T-cell (primary cell): ENCODE results near the gene FHL1. TPM values are rescaled to one million over a fixed set of nuclear protein-coding genes. Genes with fewer than 3 reads are reported as not detected.

Experiments
- ATAC-seq, 4 experiments: fragments of 200-7000 bp in 3 of 4; fragments of 150-1000 bp in 1 of 4; cut with Tn5 transposase; replicated peaks in 1 of 4; 1 replicate in 3 of 4; 2 replicates in 1 of 4; pipeline ENCODE4 v1.10.0; 2021; ENCODE audit warnings: moderate library complexity in 3 of 4, mild to moderate bottlenecking in 2 of 4, moderate number of reproducible peaks in 1 of 4
- CTCF ChIA-PET, 2 donors: fragments of 300-600 bp; sonication (Branson Sonifier 250); formaldehyde crosslinking; loops; one replicate each; lab custom pipeline; 2022; ENCODE audit warnings: antibody characterized with exemption in 2 of 2; lab: Charles Lee
- POLR2A ChIA-PET, 2 donors: fragments of 300-600 bp; sonication (Branson Sonifier 250); formaldehyde crosslinking; loops; one replicate each; lab custom pipeline; 2022; ENCODE audit warnings: antibody characterized with exemption in 2 of 2; lab: Charles Lee
- DNase-seq, 35 experiments: peaks; one replicate each; pipeline versions ENCODE4 v3.0.0 to v3.0.0-alpha.2; 2013 to 2023
- H3K27ac ChIP-seq: one replicate; pipeline ENCODE4 v1.5.1; 2013; ENCODE audit warnings: low read length
- H3K27me3 ChIP-seq, 2 experiments: replicated peaks in 1 of 2; 1 replicate in 1 of 2; 2 replicates in 1 of 2; pipeline versions ENCODE4 v1.6.1 to v1.7.0; 2013; ENCODE audit warnings: low read length in 1 of 2, mixed read lengths in 1 of 2; ENCODE audit not compliant: control insufficient read depth in 2 of 2, insufficient read depth in 2 of 2; ENCODE audit errors: extremely low read depth in 1 of 2
- H3K36me3 ChIP-seq, 2 donors: 1 replicate in 1 of 2; 2 replicates in 1 of 2; pipeline versions ENCODE4 v1.6.1 to v1.7.0; 2013; ENCODE audit warnings: low read length in 1 of 2; ENCODE audit not compliant: control insufficient read depth in 2 of 2, insufficient read depth in 1 of 2; ENCODE audit errors: extremely low read depth in 1 of 2
- H3K4me1 ChIP-seq, 2 experiments: 1 replicate in 1 of 2; 2 replicates in 1 of 2; pipeline versions ENCODE4 v1.6.1 to v1.7.0; 2013; ENCODE audit warnings: low read length in 2 of 2, mixed read lengths in 1 of 2; ENCODE audit not compliant: insufficient read depth in 2 of 2, control insufficient read depth in 1 of 2; ENCODE audit errors: extremely low read depth in 1 of 2
- H3K4me3 ChIP-seq, 2 donors: 1 replicate in 1 of 2; 2 replicates in 1 of 2; pipeline versions ENCODE4 v1.5.1 to v1.7.0; 2013; ENCODE audit warnings: mild to moderate bottlenecking in 2 of 2, low read length in 1 of 2, moderate library complexity in 1 of 2; ENCODE audit not compliant: control insufficient read depth in 1 of 2; ENCODE audit errors: extremely low read depth in 1 of 2
- H3K9me3 ChIP-seq: 2 replicates; pipeline ENCODE4 v1.7.0; 2013
- H3K27ac Mint-ChIP-seq, 2 donors: one replicate each; pipeline ENCODE4 v1.8.0; 2020 to 2021; ENCODE audit warnings: mild to moderate bottlenecking in 2 of 2, mixed read lengths in 2 of 2
- H3K27me3 Mint-ChIP-seq, 2 donors: one replicate each; pipeline ENCODE4 v1.8.0; 2021 to 2022; ENCODE audit warnings: mixed read lengths in 2 of 2
- H3K36me3 Mint-ChIP-seq: one replicate; pipeline ENCODE4 v1.8.0; 2021; ENCODE audit warnings: mixed read lengths
- H3K4me1 Mint-ChIP-seq, 3 donors: one replicate each; pipeline ENCODE4 v1.8.0; 2020 to 2022; ENCODE audit warnings: mixed read lengths in 3 of 3, mild to moderate bottlenecking in 1 of 3
- H3K4me3 Mint-ChIP-seq, 3 donors: one replicate each; pipeline ENCODE4 v1.8.0; 2020 to 2022; ENCODE audit warnings: mild to moderate bottlenecking in 3 of 3, mixed read lengths in 3 of 3, moderate library complexity in 3 of 3
- H3K9me3 Mint-ChIP-seq, 3 donors: one replicate each; pipeline ENCODE4 v1.8.0; 2020 to 2022; ENCODE audit warnings: mixed read lengths in 3 of 3
- WGBS: methylation state at CpG from one replicate; pipeline ENCODE4 v1.1.5; 2013; ENCODE audit warnings: missing lambda C conversion rate; ENCODE audit not compliant: insufficient coverage; 5-methylcytosine and 5-hydroxymethylcytosine counted together
- total RNA-seq, 35 experiments: library from RNA in 6 of 35; stranded (reverse) in 6 of 35; fragments of 120-200 nt in 1 of 35; gene quantifications; one replicate each; pipeline versions ENCODE4 v1.2.1 to v1.2.4 and lab custom pipeline; 2013 to 2026

Gene FHL1
- total RNA-seq, 5 donors from 2014 or later (not counting 1 experiment from before 2014, with no cell fraction given), result 14.1 to 32.8 (median 26.0) TPM

DNA sequence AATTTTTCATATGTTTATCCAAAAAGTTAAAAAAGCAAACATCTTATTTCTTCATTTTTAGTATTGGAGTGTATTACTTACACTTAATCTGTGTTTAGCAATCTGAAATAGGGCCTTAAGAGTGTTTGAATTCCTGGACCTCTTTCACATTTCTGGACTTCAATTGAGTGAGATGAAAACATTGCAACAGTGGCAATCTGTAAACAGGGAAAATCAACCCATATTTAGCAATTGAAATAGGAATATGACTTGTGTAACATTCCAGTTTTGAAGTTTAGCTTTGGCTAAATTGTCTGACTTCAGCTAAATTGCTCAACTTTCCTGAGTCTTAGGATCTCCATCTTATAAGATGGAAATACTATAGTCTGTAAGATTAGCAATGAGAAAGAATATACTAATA is 34.6 kb upstream of the FHL1 start:
- H3K4me3 Mint-ChIP-seq, result no peak overlapping the region
- no peak overlapping the region for H3K27ac ChIP-seq
- DNase-seq (no peak), ATAC-seq (no peak)
- H3K36me3 Mint-ChIP-seq, result no peaks in the 10 kb centered on the region
- no peak overlapping the region for H3K4me3 ChIP-seq
- H3K36me3 ChIP-seq, result no peaks in the 10 kb centered on the region
- H3K27ac Mint-ChIP-seq, result no peak overlapping the region
- no peaks in the 10 kb centered on the region for H3K27me3 ChIP-seq
- peaks cover 0 to 3% of the 10 kb centered on the region in 2 donors for H3K27me3 Mint-ChIP-seq
- H3K4me1 Mint-ChIP-seq, result peaks cover 0 to 1% (median 0%) of the 10 kb centered on the region in 3 donors
- peaks cover 3% of the 10 kb centered on the region for H3K9me3 ChIP-seq
- no peaks in the 10 kb centered on the region for H3K9me3 Mint-ChIP-seq
- ChIA-PET POLR2A (no interaction called here), CTCF (interaction anchor here (0.5 to 1.0 kb wide), 2 partner anchors 16 to 111 kb away, joined by 3 to 5 read pairs; no protein-coding TSS in a partner anchor)
- H3K4me1 ChIP-seq, result no peaks in the 10 kb centered on the region

DNA sequence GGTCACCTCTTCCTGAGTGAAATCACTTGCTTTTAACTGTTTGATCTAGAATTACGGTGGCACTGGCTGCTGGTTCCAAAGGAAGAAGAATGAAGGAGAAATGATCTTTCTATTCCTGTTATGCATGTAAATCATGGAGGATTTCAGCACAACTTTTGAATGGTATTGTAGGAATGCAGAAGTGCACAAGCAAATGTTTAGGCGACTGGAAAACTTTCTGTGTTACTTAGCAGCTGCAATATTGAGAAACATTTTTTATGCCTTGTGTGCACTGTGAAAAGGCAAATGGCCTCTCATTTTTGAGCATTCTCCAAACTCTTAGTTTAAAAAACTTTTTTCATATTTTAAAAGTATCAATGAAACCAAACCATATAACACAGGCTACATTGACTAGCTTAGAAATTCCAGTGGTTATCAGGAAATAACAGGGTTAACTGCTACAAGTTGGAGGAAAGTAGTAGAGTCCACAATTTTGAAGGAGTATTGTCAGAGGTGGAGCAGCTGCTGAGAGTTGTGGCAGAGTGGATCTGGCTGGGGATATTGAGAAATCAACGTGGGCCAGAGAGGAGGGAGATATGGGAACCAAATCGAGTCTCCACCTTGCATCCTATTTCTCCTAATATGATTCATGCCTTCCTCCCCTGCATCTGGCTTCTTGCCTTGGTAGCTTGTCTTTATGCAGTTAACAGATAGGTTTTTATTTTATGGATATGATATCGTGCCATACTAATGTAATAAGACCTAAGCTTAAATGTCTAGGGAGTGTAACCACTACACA is 32.0 kb upstream of the FHL1 start:
- ChIA-PET POLR2A (interaction anchor here in 1 of 2 donors (0.5 kb wide), 1 partner anchor 166 kb away, joined by 3 read pairs; no protein-coding TSS in a partner anchor), CTCF (no interaction called here)
- H3K9me3 Mint-ChIP-seq, result no peaks in the 10 kb centered on the region
- Histone ChIP-seq H3K9me3 (peaks cover 3% of the 10 kb centered on the region), H3K36me3 (no peaks in the 10 kb centered on the region), H3K27ac (no peak overlapping the region), H3K27me3 (no peaks in the 10 kb centered on the region), H3K4me1 (no peaks in the 10 kb centered on the region), H3K4me3 (no peak overlapping the region)
- peaks cover 0 to 7% of the 10 kb centered on the region in 2 donors for H3K27me3 Mint-ChIP-seq
- no peak overlapping the region for H3K4me3 Mint-ChIP-seq
- H3K36me3 Mint-ChIP-seq, result no peaks in the 10 kb centered on the region
- no peak overlapping the region for H3K27ac Mint-ChIP-seq
- WGBS, result no CpG with 5 or more reads among the region's 5 CpGs
- H3K4me1 Mint-ChIP-seq, result peaks cover 0 to 1% (median 0%) of the 10 kb centered on the region in 3 donors
- ATAC-seq, result no peak
- DNase-seq, result no peak

- Histone ChIP-seq H3K27ac (no peak overlapping the region), H3K9me3 (peaks cover 3% of the 10 kb centered on the region), H3K4me1 (no peaks in the 10 kb centered on the region), H3K36me3 (no peaks in the 10 kb centered on the region), H3K4me3 (no peak overlapping the region), H3K27me3 (no peaks in the 10 kb centered on the region)
- Mint-ChIP-seq H3K4me1 (peaks cover 0 to 1% (median 0%) of the 10 kb centered on the region in 3 donors), H3K4me3 (no peak overlapping the region), H3K9me3 (no peaks in the 10 kb centered on the region), H3K27me3 (peaks cover 0 to 7% of the 10 kb centered on the region in 2 donors), H3K27ac (no peak overlapping the region), H3K36me3 (no peaks in the 10 kb centered on the region)
- ATAC-seq (no peak), DNase-seq (no peak)
- ChIA-PET POLR2A (interaction anchor here in 1 of 2 donors (0.5 kb wide), 1 partner anchor 166 kb away, joined by 3 read pairs; no protein-coding TSS in a partner anchor), CTCF (interaction anchor here in 1 of 2 donors (0.7 kb wide), 1 partner anchor 33 kb away, joined by 3 read pairs; no protein-coding TSS in a partner anchor)
- WGBS, result no CpG with 5 or more reads among the region's 3 CpGs
These were observed 31.4 kb upstream of the FHL1 start for GRCh38 chrX:136115904-136116297.

GRCh38 chrX:136121788-136122187 is 25.5 kb upstream of the FHL1 start:
- POLR2A ChIA-PET, result no interaction called here
- ATAC-seq, result no peak

GRCh38 chrX:136122207-136122606 is 25.1 kb upstream of the FHL1 start:
- ATAC-seq (no peak), DNase-seq (no peak)
- H3K36me3 Mint-ChIP-seq, result no peaks in the 10 kb centered on the region
- H3K27me3 Mint-ChIP-seq, result peaks cover 0 to 10% of the 10 kb centered on the region in 2 donors
- ChIA-PET POLR2A (no interaction called here), CTCF (no interaction called here)
- H3K27ac Mint-ChIP-seq, result no peak overlapping the region
- H3K9me3 Mint-ChIP-seq, result no peaks in the 10 kb centered on the region
- WGBS, result no CpG with 5 or more reads among the region's 2 CpGs
- no peaks in the 10 kb centered on the region for H3K36me3 ChIP-seq
- no peak overlapping the region for H3K4me3 ChIP-seq
- H3K4me1 ChIP-seq, result no peaks in the 10 kb centered on the region
- no peaks in the 10 kb centered on the region for H3K4me1 Mint-ChIP-seq
- H3K27ac ChIP-seq, result no peak overlapping the region
- H3K4me3 Mint-ChIP-seq, result no peak overlapping the region
- no peaks in the 10 kb centered on the region for H3K9me3 ChIP-seq
- no peaks in the 10 kb centered on the region for H3K27me3 ChIP-seq

More at GRCh38 chrX:136121788-136122187, 25.5 kb upstream of the FHL1 start:
- Mint-ChIP-seq H3K9me3 (no peaks in the 10 kb centered on the region), H3K27ac (no peak overlapping the region), H3K4me1 (no peaks in the 10 kb centered on the region), H3K27me3 (peaks cover 0 to 10% of the 10 kb centered on the region in 2 donors), H3K4me3 (no peak overlapping the region), H3K36me3 (no peaks in the 10 kb centered on the region)
- Histone ChIP-seq H3K9me3 (no peaks in the 10 kb centered on the region), H3K4me1 (no peaks in the 10 kb centered on the region), H3K27ac (no peak overlapping the region), H3K4me3 (no peak overlapping the region), H3K36me3 (no peaks in the 10 kb centered on the region), H3K27me3 (no peaks in the 10 kb centered on the region)
- no peak for DNase-seq
- CTCF ChIA-PET, result no interaction called here
- 80% methylated on average over 1 of the region's 1 CpG for WGBS

- no peak overlapping the region for H3K4me3 ChIP-seq
- Mint-ChIP-seq H3K27me3 (peaks cover 0 to 15% of the 10 kb centered on the region in 2 donors), H3K27ac (no peak overlapping the region), H3K4me3 (no peak overlapping the region), H3K9me3 (no peaks in the 10 kb centered on the region), H3K4me1 (no peaks in the 10 kb centered on the region), H3K36me3 (no peaks in the 10 kb centered on the region)
- no peaks in the 10 kb centered on the region for H3K27me3 ChIP-seq
- no peak overlapping the region for H3K27ac ChIP-seq
- no peaks in the 10 kb centered on the region for H3K9me3 ChIP-seq
- ATAC-seq (no peak), DNase-seq (no peak)
- H3K36me3 ChIP-seq, result no peaks in the 10 kb centered on the region
- 90% methylated on average over 7 of the region's 11 CpGs for WGBS
- POLR2A ChIA-PET, result no interaction called here
- H3K4me1 ChIP-seq, result no peaks in the 10 kb centered on the region
- CTCF ChIA-PET, result no interaction called here
These were observed 22.2 kb upstream of the FHL1 start for GRCh38 chrX:136125106-136125505.
